HepG2 (cell line): ENCODE measurements around the gene PSMD12.

Experiments
- CTCF ChIP-seq: sonication (generic); formaldehyde crosslinking; IDR thresholded peaks from 2 replicates; pipeline ENCODE4 v1.5.0; 2020; ENCODE audit warnings: mild to moderate bottlenecking, missing genetic modification reagents, moderate library complexity
- HINFP ChIP-seq: sonication (generic); formaldehyde crosslinking; IDR thresholded peaks from 2 replicates; pipeline ENCODE4 v1.4.0; 2020; ENCODE audit warnings: low read depth, mild to moderate bottlenecking, missing genetic modification reagents
- NR2F2 ChIP-seq: IDR thresholded peaks from 2 replicates; pipeline ENCODE4 v1.6.1; 2012; ENCODE audit warnings: low read depth, inconsistent platforms, borderline replicate concordance
- PAF1 ChIP-seq: IDR thresholded peaks from 2 replicates; pipeline ENCODE4 v1.6.1; 2016; ENCODE audit warnings: missing genetic modification reagents, missing compliant biosample characterization
- POLR2A ChIP-seq, 2 experiments: IDR thresholded peaks; 2 replicates each; pipeline ENCODE4 v1.6.1; 2011; ENCODE audit warnings: low read depth in 2 of 2, low read length in 2 of 2, mild to moderate bottlenecking in 1 of 2, moderate library complexity in 1 of 2; ENCODE audit not compliant: insufficient read depth in 1 of 2
- TRIM22 ChIP-seq: fragments of 450-650 bp; IDR thresholded peaks from 2 replicates; pipeline ENCODE4 v1.6.1; 2017
- ZNF564 ChIP-seq: sonication (generic); formaldehyde crosslinking; IDR thresholded peaks from 2 replicates; pipeline ENCODE4 v1.8.1; 2023; ENCODE audit warnings: mild to moderate bottlenecking, missing genetic modification reagents
- ZNF639 ChIP-seq: conservative IDR thresholded peaks from 2 replicates; pipeline ENCODE4 v1.6.1; 2018; ENCODE audit warnings: missing genetic modification reagents
- ZZZ3 ChIP-seq: sonication (generic); formaldehyde crosslinking; IDR thresholded peaks from 2 replicates; pipeline ENCODE4 v1.4.0; 2020; ENCODE audit warnings: missing genetic modification reagents, mild to moderate bottlenecking, borderline replicate concordance

- no peak for TF ChIP-seq ZNF564
- no peak for TF ChIP-seq CTCF (CRISPR knock-in tag)
- no peak for TF ChIP-seq TRIM22
- TF ChIP-seq HINFP (CRISPR knock-in tag), result no peak
- TF ChIP-seq POLR2A (IDR thresholded peaks at IDR 0.05; ENCODE audit: insufficient read depth in 1 of 2, low read depth in 2 of 2, low read length in 2 of 2), result no peak
- TF ChIP-seq ZZZ3 (CRISPR knock-in tag), result no peak
- no peak for TF ChIP-seq ZNF639
- no peak for TF ChIP-seq PAF1
- no peak for TF ChIP-seq NR2F2
These were observed 71.8 kb downstream of the PSMD12 start for GRCh38 chr17:67294451-67295199.
